Stimulated activated CD4-positive, alpha-beta T cell treated with anti-CD3 and anti-CD28 coated beads, Interleukin-2, amount 100 ng/mL, for 4 hours (primary cell): Measurements from ENCODE around the gene GMPPB.
"Not testable (repeated sequence)": the region's sequence is repeated elsewhere in the genome, so short reads cannot be mapped to it uniquely, and the experiment has no call there.

ENCODE experiments used
- DNase-seq: peaks from one replicate; pipeline ENCODE4 v3.0.0-alpha.2; 2020; ENCODE audit warnings: low read depth

GMPPB gene

DNA sequence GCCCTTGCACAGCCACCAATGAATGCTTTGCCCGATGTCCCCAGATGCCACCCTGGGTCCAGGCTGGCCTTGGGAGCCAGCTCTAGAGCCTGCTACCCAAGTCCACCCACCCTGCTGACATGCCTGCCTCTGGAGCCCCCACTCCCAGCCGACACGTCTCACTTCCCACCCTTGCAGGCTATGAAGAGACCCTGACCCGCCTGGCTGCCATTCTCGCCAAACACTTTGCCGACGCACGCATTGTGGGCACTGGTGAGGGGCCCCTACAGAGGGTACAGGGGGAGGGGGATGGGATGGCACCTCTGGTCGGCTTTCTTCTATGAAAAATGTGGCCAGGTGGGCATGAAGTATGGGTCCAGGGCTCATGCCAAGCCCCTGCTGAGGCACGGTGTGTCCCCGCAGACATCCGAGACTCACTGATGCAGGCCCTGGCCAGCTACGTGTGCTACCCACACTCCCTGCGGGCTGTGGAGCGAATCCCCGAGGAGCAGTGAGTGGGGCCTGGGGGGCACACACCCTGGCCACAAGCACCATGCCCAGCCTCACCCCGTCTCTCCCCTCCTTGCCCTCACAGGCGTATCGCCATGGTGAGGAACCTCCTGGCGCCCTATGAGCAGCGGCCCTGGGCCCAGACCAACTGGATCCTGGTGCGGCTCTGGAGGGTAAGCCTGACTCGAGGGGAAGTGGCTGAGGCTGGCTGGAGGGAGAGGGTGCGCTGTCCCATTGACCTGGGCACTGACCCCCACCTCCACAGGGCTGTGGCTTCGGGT, 10.2 kb downstream of the GMPPB start:
- DNase-seq = no peak

DNA sequence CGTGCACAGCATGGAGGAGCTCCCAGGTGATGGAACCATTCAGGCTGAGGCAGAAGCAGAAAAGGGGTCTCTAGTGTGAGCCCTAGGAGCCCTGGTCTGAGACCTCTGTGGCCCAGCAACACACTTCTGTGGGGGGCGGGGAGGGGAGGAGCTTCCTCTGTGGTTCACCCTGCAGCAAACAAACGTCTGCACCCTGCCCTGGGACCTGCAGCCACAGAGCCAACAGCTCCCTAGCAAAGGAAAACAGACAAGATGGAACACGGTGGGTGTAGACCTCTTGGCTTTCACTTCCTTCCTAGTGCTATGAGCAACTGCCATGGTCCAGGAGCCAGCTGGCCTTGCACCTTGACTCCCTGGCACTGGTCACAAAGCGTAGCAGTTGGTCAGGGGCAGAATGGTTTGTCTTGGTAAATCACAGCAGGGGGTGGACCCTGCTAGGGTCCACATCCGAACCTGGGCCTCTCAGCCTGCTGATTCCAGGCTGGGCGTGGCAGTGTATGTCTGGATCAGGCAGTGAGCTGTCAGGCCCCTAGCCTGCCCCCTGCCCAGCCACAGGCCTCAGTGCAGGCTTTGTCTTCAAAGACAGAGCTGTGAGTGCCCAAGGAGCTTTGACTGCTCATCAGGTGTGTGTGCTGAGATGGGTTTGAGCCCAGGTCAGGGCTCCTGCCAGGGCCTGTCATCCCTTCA, 11.0 kb downstream of the GMPPB start:
- no peak for DNase-seq

DNA sequence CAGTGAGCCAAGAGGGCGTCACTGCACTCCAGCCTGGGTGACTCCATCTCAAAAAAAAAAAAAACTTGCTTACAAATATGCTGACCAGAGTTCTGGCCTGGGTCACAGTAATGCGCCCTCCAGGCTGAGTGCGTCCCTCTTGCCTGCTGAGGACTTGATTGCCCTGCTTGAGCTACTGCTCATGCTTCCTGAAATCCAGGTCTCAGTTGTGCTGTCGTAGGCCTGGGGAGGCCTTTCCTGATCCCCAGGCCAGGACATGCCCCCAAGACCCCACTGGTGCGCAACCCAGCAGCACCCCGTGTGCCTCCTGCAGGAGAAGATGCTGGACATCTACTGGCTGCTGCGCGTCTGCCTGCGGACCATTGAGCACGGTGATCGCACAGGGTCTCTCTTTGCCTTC, 11.6 kb downstream of the GMPPB start:
- no peak for DNase-seq

DNA sequence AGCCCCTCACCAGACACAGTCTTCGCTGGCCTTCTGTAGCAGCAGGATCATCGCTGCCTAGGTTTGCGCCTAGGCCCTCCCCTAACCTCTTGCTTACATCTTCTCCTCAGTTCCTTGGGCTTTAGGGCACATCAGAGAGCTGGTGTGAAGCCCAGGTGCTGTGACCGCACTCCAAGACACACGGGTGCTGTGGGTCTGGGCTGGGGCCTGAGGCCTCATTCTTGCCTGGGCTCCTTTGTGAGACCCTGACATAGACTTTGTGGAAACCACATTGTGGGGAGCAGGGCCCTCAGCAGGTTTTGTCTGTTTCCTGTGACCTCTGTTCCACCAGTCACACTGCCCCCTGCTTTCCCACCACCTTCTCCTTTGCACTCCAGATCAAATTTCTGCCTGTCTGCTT, 12.3 kb downstream of the GMPPB start:
- DNase-seq = no peak

DNA sequence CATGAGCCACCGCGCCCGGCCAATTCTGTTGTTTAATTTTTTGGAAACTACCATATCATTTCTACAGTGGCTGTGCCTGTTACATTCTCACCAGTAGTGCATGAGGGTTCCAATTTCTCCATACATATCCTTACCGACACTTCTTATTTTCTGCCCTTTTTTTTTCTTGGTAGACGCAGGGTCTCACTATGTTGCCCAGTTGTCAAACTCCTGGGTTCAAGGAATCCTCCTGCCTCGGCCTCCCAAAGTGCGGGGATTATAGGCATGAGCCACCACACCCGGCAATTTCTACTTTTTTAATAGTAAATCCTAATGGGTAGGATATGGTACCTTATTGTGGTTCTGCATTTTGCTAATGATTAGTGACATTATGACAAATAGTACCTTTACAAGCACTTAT, 13.9 kb downstream of the GMPPB start:
- DNase-seq = no peak

DNA sequence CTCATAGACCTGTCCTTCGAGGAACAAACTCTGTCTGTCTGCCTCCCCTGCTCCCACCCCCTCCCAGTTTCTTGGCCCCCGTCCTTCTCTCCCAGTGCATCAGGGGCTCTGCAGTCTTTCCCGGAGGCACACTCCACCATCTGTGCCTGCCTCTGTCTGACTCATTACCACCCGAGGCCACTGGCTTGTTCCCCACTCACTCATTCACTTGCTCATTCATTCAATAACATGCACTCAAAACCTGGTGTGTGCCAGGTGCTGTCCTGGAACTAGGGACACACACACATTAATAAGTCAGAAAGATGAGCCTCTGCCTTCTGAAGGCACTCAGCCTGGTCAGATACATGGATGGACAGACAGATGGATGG, 16.7 kb downstream of the GMPPB start:
- DNase-seq = no peak

DNA sequence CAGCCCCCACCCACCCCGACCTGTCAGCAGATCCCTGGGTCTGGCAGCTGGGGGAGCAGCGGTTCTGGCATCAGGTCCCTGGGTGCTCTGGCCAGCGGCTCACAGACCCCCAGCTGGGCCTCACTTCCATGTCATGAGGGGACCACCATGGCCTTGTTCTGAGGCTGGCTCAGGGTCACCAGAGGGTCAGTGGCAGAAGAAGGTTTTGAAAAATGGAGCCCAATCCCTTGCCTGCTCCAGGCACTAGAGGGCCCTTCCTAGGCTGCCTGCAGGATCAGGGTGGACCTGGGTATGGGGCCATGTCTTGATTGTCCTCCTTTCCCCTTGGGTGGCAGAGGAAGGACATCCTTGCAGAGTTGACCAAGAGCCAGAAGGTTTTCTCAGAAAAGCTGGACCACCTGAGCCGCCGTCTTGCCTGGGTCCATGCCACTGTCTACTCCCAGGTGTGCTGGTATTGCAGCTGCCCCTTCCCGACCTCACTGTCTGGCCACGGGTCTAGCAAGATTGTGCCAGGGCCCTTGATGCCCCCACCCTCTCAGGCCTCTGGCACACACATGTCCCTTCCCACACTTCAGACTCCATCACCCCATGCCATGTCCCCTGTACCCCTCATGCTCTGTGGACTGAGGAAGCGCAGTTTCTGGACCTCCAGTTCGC, 17.2 kb downstream of the GMPPB start:
- no peak for DNase-seq

DNA sequence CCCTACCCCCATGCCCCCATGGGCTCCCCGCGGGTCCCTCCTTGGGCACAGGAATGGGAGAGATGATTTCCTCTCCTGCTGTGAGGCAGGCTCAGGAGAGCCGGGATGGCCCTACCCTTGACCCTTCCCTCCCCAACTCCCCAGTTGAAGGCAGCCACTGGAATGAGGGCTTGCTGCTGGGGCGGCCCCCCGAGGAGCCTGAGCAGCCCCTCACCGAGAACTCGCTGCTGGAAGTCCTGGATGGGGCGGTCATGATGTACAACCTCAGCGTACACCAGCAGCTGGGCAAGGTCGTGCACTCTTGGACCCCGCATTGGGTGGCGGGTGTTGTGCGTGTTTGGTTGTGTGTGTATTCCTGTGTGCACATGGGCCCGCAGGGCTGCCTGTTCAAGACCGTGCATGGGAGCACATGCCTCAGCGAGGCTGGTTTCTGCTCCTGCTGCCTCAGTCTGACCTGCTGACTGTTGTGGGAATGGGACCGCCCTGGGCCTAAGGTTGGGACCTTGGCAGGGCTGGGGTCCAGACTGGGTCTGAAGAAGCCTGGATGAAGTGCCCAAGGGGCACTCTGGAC, 18.3 kb downstream of the GMPPB start:
- DNase-seq = no peak

DNA sequence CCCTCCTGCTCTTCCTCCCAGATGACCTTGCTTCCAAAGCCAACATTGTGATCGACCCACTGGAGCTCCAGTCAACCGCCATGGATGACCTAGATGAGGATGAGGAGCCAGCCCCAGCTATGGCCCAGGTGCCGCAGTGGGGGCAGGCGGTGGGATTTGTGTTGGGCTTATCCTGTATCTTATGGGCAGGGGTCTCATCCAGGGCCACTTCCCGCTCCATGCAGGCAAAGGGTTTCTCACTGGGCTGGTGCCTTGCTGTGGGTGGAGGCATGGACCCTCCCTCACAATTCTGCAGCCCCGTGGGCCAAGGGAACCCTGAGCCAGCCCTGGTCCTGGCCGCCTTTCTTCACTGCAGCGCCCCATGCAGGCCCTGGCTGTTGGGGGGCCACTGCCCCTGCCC, 19.1 kb downstream of the GMPPB start:
- DNase-seq = no peak

DNA sequence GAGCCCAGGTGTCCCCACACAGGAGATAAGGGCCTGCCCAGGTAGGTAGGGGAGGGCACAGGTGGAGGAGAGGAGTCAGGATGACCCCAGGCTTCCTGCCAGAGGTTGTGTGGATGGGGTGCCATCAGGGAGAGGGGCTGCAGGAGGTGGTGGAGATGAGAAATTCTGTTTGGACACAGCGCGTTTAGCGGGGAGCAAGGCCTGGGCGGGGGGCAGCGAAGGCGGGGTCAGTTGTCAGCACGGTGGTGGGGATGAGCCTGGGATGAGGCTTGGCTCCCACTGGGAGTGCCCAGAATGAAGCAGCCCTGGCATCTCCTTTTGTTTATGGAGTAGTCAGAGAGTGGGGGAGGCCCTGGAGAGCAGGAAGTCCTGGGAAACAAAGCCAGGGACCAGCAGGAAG, 19.8 kb downstream of the GMPPB start:
- DNase-seq = no peak

DNA sequence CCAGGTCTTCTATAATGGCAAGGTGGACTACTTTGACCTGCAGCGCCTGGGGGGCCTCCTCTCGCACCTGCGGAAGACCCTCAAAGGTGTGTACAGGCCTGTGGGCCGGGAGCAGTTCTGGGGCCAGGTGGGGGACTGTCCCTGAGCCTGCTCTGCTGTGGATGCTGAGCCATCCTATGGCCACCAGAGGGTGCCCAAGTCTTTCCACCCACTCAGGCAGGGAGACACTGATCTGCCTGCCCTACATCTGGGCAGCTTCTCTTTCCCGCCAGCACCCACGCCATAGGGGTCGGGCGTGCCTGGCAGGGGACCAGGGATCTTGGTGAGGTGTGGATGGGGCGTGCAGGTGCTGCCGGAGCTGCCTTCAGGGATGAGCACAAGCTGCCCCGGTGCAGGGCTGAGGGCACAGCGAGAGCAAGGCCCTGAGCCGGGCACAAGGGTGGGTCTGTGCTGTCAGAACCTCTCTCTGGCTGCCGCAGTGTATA, 20.3 kb downstream of the GMPPB start:
- peak; percentile 48 for DNase-seq

DNA sequence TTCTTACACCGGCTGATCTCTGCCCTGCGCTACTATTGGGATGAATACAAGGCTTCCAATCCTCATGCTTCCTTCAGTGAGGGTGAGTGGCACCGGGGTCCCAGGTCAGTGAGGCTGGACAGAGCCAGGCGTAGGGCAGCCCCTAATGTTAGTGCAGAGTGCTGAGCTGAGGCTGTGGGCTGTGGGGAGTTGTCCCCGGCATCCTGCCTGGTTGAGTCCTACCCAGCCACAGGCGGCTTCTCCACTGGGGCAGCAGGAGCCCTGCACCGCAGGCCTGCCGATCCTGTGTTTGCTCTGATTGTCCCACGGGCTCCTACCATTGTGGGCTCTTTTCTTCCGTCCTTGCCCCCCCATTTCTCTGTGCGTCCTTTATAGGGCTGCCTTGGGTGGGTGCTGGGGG, 21.1 kb downstream of the GMPPB start:
- DNase-seq = no peak

DNA sequence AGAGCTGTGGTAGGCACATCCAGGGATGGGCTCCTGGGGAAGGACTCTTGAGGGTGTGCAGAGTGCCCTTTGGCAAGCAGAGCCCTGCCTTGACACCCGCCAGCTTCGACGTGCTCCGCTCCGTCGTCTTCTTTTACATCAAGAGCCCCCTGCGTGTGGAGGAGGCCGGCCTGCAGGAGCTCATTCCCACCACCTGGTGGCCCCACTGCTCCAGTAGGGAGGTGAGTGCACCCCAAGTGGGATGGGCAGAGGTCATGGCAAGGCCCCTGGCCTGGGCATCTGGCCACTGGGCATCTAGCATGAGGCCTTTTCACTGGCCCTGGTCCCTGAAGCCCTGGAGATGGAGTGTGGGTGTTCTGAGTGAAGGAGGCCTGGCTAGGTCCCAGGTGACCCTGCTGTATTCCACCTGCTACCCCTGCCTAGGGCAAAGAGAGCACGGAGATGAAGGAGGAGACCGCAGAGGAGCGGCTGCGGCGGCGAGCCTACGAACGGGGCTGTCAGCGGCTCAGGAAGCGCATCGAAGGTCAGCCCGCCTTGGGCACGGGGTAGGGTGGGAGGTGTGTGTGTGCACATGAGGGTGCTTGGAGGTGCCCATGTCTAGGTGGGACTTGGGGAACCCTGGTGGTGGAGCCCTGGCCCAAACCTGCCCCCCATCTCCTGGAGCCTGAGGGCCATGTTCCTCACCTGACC, 22.2 kb downstream of the GMPPB start:
- DNase-seq = no peak

DNA sequence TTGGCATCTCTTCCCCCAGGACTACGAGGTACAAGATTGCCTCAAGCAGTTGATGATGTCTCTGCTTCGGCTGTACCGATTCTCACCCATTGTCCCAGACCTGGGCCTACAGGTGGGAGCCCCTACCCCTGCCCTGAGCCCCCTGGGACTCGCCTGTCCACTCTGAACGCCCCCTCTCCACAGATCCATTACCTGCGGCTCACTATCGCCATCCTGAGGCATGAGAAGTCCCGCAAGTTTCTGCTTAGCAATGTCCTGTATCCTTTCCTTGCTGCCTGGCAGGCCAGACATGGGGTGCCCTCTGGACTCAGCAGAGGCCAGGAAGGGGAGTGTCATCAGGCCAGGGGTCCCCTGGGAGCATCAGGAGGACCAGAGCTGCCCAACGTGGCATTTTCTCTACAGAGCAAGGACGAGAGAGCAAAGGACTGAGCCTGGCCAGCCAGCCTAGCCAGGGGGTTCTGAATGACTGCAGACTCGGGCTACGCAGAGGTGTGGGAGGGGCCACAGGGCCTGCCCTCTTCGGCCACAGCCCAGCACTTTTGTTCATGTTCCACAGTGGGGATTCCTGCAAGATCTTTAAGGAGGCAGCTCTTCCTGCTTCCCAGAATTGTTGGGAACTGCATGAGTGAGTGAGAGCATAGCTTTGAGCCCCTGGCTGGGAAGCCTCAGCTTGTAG, 23.2 kb downstream of the GMPPB start:
- no peak for DNase-seq

DNA sequence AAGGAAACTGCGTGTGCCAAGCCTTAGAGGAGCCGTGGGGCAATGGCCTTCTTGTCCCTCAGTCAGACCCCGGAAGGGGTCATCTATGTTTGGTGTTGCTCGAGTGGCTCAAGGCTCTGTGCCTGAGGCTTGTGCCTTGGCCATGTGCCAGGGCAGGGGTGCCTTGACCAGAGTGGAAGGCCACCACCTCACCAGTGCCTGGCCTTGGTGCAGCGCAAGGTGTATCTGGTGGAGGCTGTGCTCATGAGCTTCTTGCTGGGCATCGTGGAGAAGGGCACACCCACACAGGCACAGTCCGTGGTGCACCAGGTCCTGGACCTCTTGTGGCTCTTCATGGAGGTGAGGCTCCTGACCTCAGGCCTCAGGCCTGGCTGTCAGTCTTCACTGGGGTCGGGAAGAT, 23.7 kb downstream of the GMPPB start:
- no peak for DNase-seq

DNA sequence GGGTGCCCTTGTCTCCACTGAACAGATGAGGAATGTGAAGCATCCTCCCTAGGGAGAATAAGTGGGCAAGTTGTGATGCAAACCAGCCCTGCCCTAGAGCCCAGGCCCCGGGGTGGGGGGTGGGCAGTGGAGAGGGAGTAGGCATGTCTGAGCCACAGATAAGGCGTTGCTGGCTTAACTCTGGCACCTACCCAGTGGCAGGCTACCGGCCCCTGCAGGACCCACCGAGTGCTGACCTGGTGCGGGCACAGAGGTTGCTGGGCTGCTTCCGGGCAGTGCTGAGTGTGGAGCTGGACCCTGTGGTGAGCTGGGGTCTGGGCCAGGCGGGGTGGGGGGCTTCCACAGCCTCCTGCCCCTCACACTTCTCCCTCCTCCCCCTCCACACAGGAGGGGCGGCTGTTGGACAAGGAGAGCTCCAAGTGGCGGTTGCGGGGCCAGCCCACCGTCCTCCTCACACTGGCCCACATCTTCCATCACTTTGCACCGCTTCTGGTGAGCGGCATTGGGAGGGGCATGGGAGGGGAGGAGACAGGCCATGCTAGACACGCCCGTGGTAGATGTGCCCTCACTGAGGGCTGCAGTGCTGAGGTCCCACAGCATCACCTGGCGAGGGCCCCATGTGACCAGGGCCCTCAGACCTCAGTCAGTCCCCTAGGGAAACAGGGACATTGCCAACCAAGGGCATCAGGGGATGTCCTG, 24.3 kb downstream of the GMPPB start:
- DNase-seq = no peak

DNA sequence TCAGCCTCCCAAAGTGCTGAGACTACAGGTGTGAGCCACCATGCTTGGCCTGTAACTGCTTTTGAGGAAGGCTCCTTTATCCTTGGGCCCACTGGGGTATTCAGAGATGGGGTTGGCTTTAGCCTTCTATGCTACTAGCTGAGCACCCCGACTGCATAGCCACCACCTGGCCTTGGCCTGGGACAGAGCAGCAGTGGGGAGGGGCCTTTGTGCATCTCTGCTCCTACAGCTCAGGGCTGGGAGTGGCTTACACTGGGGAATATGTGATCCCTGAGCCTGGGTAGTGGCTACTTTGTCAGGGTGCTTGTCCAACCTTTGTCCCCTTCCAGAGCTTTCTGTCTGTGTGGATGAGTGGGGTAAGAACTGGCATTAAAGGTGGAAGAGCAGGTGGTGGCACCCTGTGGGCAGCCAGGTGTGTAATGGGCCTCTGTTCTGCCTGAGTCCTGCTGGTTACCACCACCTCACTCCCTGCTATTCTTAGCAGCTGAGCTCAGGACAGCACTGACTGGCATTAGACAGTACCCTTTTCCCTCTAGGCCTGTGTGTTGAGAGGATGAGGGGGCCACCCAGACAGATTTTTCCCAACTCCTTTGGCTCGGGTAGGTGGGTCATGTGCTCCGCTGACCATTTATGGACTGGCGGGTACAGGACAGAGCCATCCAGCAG, 28.3 kb downstream of the GMPPB start:
- not testable (repeated sequence) for DNase-seq

DNA sequence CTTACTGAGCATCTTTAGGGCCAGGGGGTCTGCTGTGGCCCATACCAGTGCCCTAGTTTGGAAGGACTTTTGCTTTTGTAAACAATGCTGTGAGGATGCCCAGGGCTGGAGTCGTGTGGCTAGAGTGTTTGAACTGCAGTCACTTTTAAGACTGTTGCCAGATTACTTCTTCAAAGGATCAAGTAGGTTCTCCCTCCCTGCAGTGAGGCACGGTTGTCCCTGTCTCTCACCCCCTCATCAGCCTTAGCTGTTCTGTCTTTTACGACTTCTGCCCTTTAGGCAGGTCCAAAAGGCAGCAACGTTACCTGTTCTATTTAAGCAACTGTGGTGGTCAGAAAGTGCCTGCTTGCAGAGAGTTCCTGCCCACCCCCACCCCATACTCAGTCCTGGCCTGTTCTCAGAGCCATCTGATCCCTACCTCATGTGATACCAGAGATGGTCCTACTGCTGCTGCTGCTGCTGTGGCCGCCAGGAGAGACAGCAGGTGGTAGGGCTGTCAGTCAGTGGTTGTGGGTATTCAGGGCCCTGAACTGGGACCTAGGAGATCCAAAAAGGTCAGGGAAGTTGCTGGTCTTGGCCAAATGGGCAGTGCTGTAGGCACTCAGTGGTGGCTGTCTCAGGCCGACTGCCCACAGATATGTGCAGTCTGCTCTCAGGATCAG, 29.2 kb downstream of the GMPPB start:
- not testable (repeated sequence) for DNase-seq

DNA sequence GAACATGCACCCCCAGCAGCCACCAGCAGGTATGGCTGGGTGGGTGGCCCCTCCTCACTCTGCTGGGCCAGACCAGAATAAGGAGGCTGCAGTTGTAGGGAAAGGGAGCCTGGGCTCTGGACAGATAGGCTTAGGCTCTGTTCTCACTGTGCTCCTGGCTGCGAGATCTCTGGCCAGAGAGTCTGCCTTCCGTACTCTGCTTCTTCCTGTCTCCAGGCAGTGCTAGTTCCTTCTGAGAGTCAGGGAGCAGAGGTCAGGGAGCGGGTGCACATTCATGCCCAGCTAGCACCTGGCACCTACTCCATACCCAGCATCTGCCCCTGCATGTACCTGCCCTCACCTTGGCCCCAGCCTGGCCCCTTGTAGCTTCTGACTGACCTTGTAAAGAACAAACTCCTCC, 32.3 kb downstream of the GMPPB start:
- DNase-seq = not testable (repeated sequence)

DNA sequence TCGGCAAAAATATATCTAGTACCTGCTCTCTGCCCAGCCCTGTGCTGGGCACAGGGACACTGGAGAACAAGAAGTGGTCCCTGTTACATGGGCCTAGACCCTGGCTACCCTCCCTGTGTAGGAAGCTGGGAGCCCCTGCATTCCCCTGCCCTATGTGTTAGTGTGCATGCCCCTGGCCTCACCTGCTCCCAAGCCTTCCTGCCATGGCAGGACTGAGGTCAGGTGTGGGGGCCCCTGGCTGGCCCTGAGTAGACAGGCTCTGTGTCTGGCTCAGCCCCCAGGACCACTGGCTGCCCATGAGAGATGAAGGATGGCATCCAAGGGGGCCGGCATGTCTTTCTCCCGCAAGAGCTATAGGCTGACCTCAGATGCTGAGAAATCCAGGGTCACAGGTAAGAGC, 32.9 kb downstream of the GMPPB start:
- not testable (repeated sequence) for DNase-seq
